PFSK-1 (cell line): ENCODE measurements around the gene CALHM1.

Experiments used
- FOXP2 ChIP-seq: optimal IDR thresholded peaks from 2 replicates; pipeline ENCODE3; 2011; ENCODE audit warnings: borderline replicate concordance, control low read depth, inconsistent platforms; ENCODE audit not compliant: insufficient read depth; ENCODE audit errors: extremely low read length, extremely low read depth
- POLR2AphosphoS5 ChIP-seq: IDR thresholded peaks from 2 replicates; pipeline ENCODE4 v1.6.1; 2012; ENCODE audit warnings: low read depth, mild to moderate bottlenecking, control low read depth, low read length, moderate library complexity
- SIN3A ChIP-seq: IDR thresholded peaks from 2 replicates; pipeline ENCODE4 v1.6.1; 2012; ENCODE audit warnings: mild to moderate bottlenecking, low read length, moderate library complexity, borderline replicate concordance; ENCODE audit not compliant: insufficient read depth
- TAF1 ChIP-seq: IDR thresholded peaks from 2 replicates; pipeline ENCODE4 v1.6.1; 2012; ENCODE audit warnings: low read length, control low read depth, borderline replicate concordance; ENCODE audit not compliant: insufficient read depth
- TF ChIP-seq, protein P1 (sequence below), 2 experiments: IDR thresholded peaks; 2 replicates each; pipeline versions ENCODE4 v1.6.1 to v1.8.0; 2011 to 2012; ENCODE audit warnings: low read depth in 2 of 2, low read length in 2 of 2, control low read depth in 1 of 2, inconsistent platforms in 1 of 2, mild to moderate bottlenecking in 1 of 2, moderate library complexity in 1 of 2; ENCODE audit not compliant: insufficient read depth in 1 of 2

CALHM1 gene

DNA sequence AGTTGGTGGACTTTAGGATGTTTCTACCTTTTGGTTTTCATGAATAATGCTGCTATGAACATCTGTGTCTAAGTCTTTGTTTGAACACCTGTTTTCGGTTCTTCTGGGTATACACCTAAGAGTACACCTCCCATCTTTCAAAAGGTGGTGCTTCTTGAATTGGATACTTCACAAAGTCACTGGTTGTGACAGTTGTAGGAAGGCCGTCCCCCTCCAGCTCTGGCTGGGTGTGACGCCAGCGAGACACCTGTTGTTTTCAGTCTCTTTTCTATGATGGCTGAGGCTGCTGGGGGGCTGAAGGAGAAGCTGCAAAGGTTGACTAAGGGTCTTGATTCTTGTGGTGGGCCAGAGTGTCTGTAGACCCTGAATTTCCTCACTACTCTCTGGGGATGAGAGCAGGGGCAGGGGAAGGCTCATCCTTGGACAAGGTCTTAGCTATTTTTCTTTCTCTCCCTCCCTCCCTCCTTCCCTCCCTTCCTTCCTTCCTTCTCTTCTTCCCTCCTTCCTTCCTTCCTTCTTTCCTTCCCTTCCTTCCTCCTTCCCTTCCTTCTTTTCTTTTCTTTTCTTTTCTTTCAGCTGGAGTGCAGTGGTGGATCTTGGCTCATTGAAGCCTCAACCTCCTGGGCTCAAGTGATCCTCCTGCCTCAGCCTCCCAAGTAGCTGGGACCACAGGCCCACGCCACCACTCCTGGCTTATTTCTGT lies 40.4 kb upstream of the CALHM1 start:
- TF ChIP-seq TAF1 (no peak), POLR2AphosphoS5 (no peak), FOXP2 (no peak), SIN3A (no peak)
- TF ChIP-seq, protein P1, sequence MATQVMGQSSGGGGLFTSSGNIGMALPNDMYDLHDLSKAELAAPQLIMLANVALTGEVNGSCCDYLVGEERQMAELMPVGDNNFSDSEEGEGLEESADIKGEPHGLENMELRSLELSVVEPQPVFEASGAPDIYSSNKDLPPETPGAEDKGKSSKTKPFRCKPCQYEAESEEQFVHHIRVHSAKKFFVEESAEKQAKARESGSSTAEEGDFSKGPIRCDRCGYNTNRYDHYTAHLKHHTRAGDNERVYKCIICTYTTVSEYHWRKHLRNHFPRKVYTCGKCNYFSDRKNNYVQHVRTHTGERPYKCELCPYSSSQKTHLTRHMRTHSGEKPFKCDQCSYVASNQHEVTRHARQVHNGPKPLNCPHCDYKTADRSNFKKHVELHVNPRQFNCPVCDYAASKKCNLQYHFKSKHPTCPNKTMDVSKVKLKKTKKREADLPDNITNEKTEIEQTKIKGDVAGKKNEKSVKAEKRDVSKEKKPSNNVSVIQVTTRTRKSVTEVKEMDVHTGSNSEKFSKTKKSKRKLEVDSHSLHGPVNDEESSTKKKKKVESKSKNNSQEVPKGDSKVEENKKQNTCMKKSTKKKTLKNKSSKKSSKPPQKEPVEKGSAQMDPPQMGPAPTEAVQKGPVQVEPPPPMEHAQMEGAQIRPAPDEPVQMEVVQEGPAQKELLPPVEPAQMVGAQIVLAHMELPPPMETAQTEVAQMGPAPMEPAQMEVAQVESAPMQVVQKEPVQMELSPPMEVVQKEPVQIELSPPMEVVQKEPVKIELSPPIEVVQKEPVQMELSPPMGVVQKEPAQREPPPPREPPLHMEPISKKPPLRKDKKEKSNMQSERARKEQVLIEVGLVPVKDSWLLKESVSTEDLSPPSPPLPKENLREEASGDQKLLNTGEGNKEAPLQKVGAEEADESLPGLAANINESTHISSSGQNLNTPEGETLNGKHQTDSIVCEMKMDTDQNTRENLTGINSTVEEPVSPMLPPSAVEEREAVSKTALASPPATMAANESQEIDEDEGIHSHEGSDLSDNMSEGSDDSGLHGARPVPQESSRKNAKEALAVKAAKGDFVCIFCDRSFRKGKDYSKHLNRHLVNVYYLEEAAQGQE (IDR thresholded peaks at IDR 0.05; ENCODE audit: insufficient read depth in 1 of 2, low read depth in 2 of 2, low read length in 2 of 2), result no peak

DNA sequence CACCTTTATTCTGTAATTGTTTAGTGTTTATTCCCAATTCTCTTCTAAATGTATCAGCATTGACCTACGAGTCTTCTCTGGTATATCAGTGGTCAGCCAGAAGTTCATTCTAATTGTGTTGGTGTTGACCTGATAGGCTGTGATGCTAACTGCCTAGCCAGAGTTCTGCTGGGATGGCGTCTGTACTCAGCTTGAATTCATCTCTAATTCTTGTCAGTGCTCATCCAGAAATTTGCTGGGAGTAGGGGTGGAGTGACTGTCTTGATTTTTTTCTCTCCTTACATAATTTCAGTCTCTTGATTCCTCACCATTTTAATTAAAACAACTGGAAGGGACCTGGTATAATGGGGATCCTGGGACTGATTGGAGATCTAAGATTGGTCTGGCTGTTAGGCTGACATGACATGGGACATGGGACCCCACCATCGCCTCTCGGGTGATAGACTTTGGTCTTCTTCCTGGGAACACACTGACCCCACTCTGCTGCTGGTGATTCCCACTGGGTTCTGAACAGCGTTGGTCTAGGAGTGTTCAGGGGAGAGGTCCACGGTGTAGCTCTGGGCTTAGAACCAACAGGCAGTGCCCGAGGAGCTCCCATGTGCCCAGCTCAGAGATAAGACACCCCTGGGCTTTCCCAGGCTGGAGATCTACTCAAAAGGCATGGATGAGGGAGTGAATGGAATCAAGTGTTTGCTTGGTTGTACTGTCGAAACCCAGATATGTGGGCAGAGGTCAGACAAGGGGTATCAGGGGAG lies 38.6 kb upstream of the CALHM1 start:
- TF ChIP-seq FOXP2 (no peak), POLR2AphosphoS5 (no peak), TAF1 (no peak), SIN3A (no peak)
- TF ChIP-seq, protein P1 (IDR thresholded peaks at IDR 0.05; ENCODE audit: insufficient read depth in 1 of 2, low read depth in 2 of 2, low read length in 2 of 2), result no peak

DNA sequence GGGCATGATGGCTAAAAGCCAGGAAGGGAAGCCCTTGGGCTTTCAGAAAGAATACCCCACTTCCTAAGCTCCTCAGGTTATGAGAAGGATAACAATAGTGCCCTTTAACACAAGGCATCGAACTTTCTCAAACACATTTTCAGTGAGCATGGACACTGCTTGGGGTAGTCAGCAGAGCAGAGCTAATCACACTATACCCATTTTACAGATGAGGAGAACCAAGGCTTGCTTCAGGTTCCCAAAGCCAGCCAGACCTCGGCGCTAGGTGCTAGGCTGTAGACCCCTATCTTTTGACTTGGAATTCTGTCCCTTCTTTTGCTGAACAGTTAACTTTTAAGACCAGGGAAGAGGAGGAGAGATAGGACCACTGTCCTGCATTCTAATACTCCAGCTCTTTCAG lies 36.6 kb upstream of the CALHM1 start:
- TF ChIP-seq, protein P1 (IDR thresholded peaks at IDR 0.05; ENCODE audit: insufficient read depth in 1 of 2, low read depth in 2 of 2, low read length in 2 of 2), result no peak
- TF ChIP-seq SIN3A, result no peak

DNA sequence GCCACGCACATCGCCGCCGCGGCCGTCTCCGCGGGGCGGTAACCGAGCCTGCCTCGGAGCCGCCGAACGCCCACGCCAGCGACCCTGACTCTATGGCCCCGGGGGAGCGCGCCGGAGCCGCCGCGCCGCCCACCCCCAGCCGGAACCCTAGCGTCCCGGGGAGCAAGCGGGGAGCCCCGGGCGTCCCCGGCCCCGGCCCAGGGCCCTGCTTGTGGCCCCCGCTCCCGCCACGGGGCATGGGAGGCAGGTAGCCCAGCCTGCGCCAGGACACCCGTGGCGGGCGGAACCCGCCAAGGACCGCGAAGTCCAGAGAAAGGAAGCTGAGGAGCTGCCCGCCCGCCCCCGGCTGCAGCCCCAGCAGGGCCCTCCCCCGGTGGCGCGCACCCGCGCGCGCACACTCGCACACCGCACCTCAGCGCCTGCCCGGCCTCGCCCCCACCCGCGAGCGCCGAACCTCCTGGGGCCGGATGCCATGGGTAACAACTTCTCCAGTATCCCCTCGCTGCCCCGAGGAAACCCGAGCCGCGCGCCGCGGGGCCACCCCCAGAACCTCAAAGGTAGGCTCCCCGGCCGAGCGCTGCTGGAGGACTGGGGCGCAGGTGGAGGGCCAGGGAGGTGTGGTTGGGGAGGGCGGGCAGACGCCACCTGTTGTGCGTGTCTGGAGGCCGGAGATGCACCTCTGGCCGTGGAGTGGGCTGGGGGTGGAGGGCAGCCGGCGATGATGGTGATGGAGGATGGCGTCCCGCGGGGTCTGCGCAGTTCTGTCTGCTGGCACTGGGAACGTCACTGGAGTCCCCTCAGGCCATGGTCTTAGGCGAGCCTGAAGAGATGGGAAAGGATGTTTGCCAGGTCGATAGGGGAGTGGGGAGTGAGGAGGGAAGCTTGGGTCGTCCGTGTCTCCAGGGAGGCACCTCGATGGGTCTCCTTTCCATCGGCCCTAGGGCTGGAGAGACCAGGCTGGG lies 35.5 kb upstream of the CALHM1 start:
- TF ChIP-seq TAF1 (no peak), SIN3A (no peak), FOXP2 (no peak), POLR2AphosphoS5 (no peak)
- TF ChIP-seq, protein P1 (IDR thresholded peaks at IDR 0.05; ENCODE audit: insufficient read depth in 1 of 2, low read depth in 2 of 2, low read length in 2 of 2), result no peak
